ENCODE data around the gene WWOX. TPM values are rescaled to one million over a fixed set of nuclear protein-coding genes. Genes with fewer than 3 reads are reported as not detected.

Gene WWOX
- total and polyA plus RNA-seq, 2 of the 4 experiments (the other 2 are of a cell fraction): 2.7 to 5.4 TPM

DNA sequence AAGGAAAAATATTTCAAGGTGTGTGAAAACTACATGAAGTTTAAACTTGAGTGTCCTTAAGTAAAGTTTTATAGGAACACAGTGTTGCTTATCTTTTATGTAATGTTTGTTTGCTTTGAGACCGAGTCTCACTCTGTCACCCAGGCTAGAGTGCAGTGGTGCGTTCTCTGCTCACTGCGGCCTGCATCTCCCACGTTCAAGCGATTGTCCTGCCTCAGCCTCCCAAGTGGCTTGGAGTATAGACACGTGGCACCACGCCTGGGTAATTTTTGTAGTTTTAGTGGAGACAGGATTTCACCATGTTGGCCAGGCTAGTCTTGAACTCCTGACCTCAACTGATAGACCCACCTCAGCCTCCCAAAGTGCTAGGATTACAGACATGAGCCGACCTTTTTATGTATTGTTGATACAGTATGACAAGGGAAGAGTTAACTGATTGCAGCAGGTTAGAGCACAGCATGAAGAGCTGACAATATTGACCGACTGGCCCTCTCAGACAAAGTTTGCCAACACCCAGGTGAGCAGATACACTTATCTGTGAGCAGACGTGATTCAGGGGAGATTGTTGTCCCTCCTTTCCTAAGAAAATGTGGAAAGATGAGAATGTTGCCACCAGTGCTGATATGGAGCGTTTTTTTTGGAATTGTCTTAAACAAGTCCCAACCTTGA is 373.7 kb downstream of the WWOX start:
- in situ Hi-C loops (cut with MboI; ENCODE audit: low sequenced_read_pairs): no loop called here
- no peak overlapping the region for H2AK5ac ChIP-seq (ENCODE audit: low read depth, low read length)

More for the DNA sequence above, 373.7 kb downstream of the WWOX start:
- no peak overlapping the region for H2BK15ac ChIP-seq (ENCODE audit: low read depth, low read length)
- no peaks in the 10 kb centered on the region for H3K27me3 ChIP-seq (ENCODE audit: control insufficient read depth, insufficient read depth, low read length)
- no peak overlapping the region for H2AK9ac ChIP-seq (replicated peaks; ENCODE audit: low read depth, low read length, poor library complexity)
- no CpG with 5 or more reads among the region's 11 CpGs for WGBS, 2 experiments (ENCODE audit: extremely low coverage in 2 of 2, insufficient read length in 1 of 2)
- POLR2A ChIA-PET (ENCODE audit: unreplicated experiment): no interaction called here
- no peak overlapping the region for H4K91ac ChIP-seq (ENCODE audit: insufficient read depth, low read depth, low read length)
- no peak overlapping the region for H3K4ac ChIP-seq (ENCODE audit: low read depth, low read length)
- H4K20me1 ChIP-seq (ENCODE audit: insufficient read depth, low read length): no peaks in the 10 kb centered on the region
- H2AFZ ChIP-seq (replicated peaks; ENCODE audit: low read length, poor library complexity): no peak overlapping the region
- no peak overlapping the region for H3K18ac ChIP-seq (ENCODE audit: low read depth, low read length)
- CTCF ChIA-PET: no interaction called here
- no peak overlapping the region for H2BK5ac ChIP-seq (ENCODE audit: low read depth, low read length, poor library complexity, severe bottlenecking)
- dilution Hi-C loops (cut with HindIII; ENCODE audit: low sequenced_read_pairs, unreplicated experiment) (no loop called here), intact Hi-C loops (cut with micrococcal nuclease) (no loop called here)
- no peak overlapping the region for H2BK20ac ChIP-seq (ENCODE audit: low read depth, low read length)
- TF ChIP-seq SMC3 (IDR thresholded peaks at IDR 0.05; ENCODE audit: low read depth, low read length) (no peak), MXI1 (IDR thresholded peaks at IDR 0.05; ENCODE audit: borderline replicate concordance, low read depth, low read length) (no peak), POLR2A (IDR thresholded peaks at IDR 0.05; ENCODE audit: low read depth, low read length) (no peak), NFE2L2 (IDR thresholded peaks at IDR 0.05; ENCODE audit: low read depth, low read length) (no peak), CEBPB (IDR thresholded peaks at IDR 0.05; ENCODE audit: low read depth, low read length) (no peak), MAFK (IDR thresholded peaks at IDR 0.05; ENCODE audit: low read depth, low read length) (no peak), FOS (IDR thresholded peaks at IDR 0.05; ENCODE audit: low read depth, low read length) (no peak), BHLHE40 (IDR thresholded peaks at IDR 0.05; ENCODE audit: low read depth, low read length) (no peak), CHD1 (IDR thresholded peaks at IDR 0.05; ENCODE audit: low read depth, low read length) (no peak), RCOR1 (IDR thresholded peaks at IDR 0.05; ENCODE audit: insufficient replicate concordance, low read length) (no peak), RFX5 (IDR thresholded peaks at IDR 0.05; ENCODE audit: low read depth, low read length) (no peak), MAZ (IDR thresholded peaks at IDR 0.05; ENCODE audit: borderline replicate concordance, low read depth, low read length) (no peak), RAD21 (IDR thresholded peaks at IDR 0.05; ENCODE audit: low read length) (no peak)
- TF ChIP-seq, protein P1, sequence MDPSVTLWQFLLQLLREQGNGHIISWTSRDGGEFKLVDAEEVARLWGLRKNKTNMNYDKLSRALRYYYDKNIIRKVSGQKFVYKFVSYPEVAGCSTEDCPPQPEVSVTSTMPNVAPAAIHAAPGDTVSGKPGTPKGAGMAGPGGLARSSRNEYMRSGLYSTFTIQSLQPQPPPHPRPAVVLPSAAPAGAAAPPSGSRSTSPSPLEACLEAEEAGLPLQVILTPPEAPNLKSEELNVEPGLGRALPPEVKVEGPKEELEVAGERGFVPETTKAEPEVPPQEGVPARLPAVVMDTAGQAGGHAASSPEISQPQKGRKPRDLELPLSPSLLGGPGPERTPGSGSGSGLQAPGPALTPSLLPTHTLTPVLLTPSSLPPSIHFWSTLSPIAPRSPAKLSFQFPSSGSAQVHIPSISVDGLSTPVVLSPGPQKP (IDR thresholded peaks at IDR 0.05; ENCODE audit: borderline replicate concordance, low read depth, low read length): no peak
- TF ChIP-seq, protein P2, sequence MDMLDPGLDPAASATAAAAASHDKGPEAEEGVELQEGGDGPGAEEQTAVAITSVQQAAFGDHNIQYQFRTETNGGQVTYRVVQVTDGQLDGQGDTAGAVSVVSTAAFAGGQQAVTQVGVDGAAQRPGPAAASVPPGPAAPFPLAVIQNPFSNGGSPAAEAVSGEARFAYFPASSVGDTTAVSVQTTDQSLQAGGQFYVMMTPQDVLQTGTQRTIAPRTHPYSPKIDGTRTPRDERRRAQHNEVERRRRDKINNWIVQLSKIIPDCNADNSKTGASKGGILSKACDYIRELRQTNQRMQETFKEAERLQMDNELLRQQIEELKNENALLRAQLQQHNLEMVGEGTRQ (IDR thresholded peaks at IDR 0.05; ENCODE audit: low read depth, low read length): no peak
- TF ChIP-seq, protein P3, sequence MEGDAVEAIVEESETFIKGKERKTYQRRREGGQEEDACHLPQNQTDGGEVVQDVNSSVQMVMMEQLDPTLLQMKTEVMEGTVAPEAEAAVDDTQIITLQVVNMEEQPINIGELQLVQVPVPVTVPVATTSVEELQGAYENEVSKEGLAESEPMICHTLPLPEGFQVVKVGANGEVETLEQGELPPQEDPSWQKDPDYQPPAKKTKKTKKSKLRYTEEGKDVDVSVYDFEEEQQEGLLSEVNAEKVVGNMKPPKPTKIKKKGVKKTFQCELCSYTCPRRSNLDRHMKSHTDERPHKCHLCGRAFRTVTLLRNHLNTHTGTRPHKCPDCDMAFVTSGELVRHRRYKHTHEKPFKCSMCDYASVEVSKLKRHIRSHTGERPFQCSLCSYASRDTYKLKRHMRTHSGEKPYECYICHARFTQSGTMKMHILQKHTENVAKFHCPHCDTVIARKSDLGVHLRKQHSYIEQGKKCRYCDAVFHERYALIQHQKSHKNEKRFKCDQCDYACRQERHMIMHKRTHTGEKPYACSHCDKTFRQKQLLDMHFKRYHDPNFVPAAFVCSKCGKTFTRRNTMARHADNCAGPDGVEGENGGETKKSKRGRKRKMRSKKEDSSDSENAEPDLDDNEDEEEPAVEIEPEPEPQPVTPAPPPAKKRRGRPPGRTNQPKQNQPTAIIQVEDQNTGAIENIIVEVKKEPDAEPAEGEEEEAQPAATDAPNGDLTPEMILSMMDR (conservative IDR thresholded peaks at IDR 0.05; ENCODE audit: low read depth, low read length): no peak
- no peak overlapping the region for H3K56ac ChIP-seq (ENCODE audit: extremely low read depth, insufficient read depth, low read length)
- H3K23ac ChIP-seq (ENCODE audit: low read depth, low read length): no peak overlapping the region
- no peaks in the 10 kb centered on the region for H3K4me1 ChIP-seq (ENCODE audit: control insufficient read depth, insufficient read depth, low read length)
- no peak overlapping the region for H2BK120ac ChIP-seq (ENCODE audit: low read depth, low read length)
- H4K8ac ChIP-seq (ENCODE audit: low read depth in 2 of 2, low read length in 2 of 2): no peak overlapping the region
- H3K9me1 ChIP-seq (ENCODE audit: insufficient read depth, low read length): no peaks in the 10 kb centered on the region
- H3K9me3 ChIP-seq (ENCODE audit: control insufficient read depth, insufficient read depth, low read length): peaks cover 15% of the 10 kb centered on the region
- H3K14ac ChIP-seq (replicated peaks; ENCODE audit: low read depth, low read length): no peak overlapping the region
- H3K4me3 ChIP-seq (ENCODE audit: insufficient read depth, low read depth, low read length): no peak overlapping the region
- DNase-seq: no peak
- H3K9ac ChIP-seq (ENCODE audit: low read depth, low read length): no peak overlapping the region
- H3K36me3 ChIP-seq (ENCODE audit: control insufficient read depth, insufficient read depth, low read length): no peaks in the 10 kb centered on the region
- no peak overlapping the region for H3K4me2 ChIP-seq (ENCODE audit: low read depth, low read length)
- H4K5ac ChIP-seq (ENCODE audit: low read depth, low read length): no peak overlapping the region
- H3K79me1 ChIP-seq (ENCODE audit: low read depth in 1 of 2, low read length in 2 of 2): no peaks in the 10 kb centered on the region
- no peak overlapping the region for H3K27ac ChIP-seq (ENCODE audit: insufficient read depth, low read length)
- no peak for ATAC-seq (ENCODE audit: low read depth)
- BruUV-seq (replicated peaks): no TSS peak
